Right lobe of liver (tissue), 4 donors: ENCODE results near the gene RBKS.

Source experiments
- CTCF ChIP-seq, 4 donors: fragments of 200-600 bp in 3 of 4; fragments of 450-650 bp in 1 of 4; IDR thresholded peaks; one replicate each; pipeline versions ENCODE4 v1.5.1 to v1.8.0; 2016 to 2022; ENCODE audit warnings: antibody characterized with exemption in 4 of 4, mild to moderate bottlenecking in 2 of 4
- POLR2A ChIP-seq: fragments of 450-650 bp; IDR thresholded peaks from one replicate; pipeline ENCODE4 v1.6.1; 2017; ENCODE audit warnings: antibody characterized with exemption, mild to moderate bottlenecking
- donor health status: DM: no; HTN: no; CAD: no.
- donor health status: DM: no; HTN: no; CAD: no.
- donor health status: DM: no; HTN: yes; CAD: no.

- no peak for TF ChIP-seq CTCF (IDR thresholded peaks at IDR 0.05)
- no peak for TF ChIP-seq POLR2A
These were observed 2.8 kb upstream of the RBKS start for GRCh38 chr2:27893006-27893405.
